ENCODE measurements around the gene KLHL3.

The KLHL3 gene

DNA sequence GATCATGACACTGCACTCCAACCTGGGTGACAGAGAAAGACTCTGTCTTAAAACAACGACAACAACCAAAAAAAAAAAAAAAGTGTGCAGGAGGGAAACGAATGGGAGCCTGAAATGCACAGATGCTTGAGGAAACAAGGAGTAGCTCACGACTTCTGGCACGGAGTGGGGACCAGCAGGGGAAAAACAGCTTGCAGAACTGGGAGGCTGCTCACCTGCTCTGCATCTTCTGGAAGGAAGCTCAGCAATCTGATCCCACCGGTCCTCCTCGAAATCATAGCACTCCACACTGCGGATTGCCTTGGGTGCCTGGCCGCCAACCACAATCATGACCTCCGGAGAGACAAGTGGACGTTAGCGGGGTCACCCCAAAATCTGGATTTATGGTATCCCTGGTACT, 96.2 kb downstream of the KLHL3 start:
- Histone ChIP-seq H3K27me3 (ENCODE audit: control insufficient read depth, low read length) (no peaks in the 10 kb centered on the region), H3K9me2 (replicated peaks; ENCODE audit: control insufficient read depth, low read length) (no peaks in the 10 kb centered on the region), H3K4me2 (ENCODE audit: low read length) (no peak overlapping the region), H3K79me2 (ENCODE audit: control insufficient read depth, low read length) (no peaks in the 10 kb centered on the region), H4K20me1 (ENCODE audit: control insufficient read depth, insufficient read depth, low read depth, low read length) (no peaks in the 10 kb centered on the region), H3K4me3 (ENCODE audit: low read length) (no peak overlapping the region), H3K4me1 (ENCODE audit: control insufficient read depth, low read length) (no peaks in the 10 kb centered on the region), H3F3A (ENCODE audit: control insufficient read depth, insufficient read depth) (no peaks in the 10 kb centered on the region), H3K36me3 (ENCODE audit: control insufficient read depth, low read length) (no peaks in the 10 kb centered on the region), H3K9me3 (ENCODE audit: control insufficient read depth, insufficient read depth, low read length) (peaks cover under 1% of the 10 kb centered on the region; the same call in 1 of the 2 replicates), H3K27ac (ENCODE audit: low read depth, low read length) (no peak overlapping the region)
- TF ChIP-seq EZH2phosphoT487 (IDR thresholded peaks at IDR 0.05; ENCODE audit: borderline replicate concordance, low read length): no peak
- TF ChIP-seq, protein P1, sequence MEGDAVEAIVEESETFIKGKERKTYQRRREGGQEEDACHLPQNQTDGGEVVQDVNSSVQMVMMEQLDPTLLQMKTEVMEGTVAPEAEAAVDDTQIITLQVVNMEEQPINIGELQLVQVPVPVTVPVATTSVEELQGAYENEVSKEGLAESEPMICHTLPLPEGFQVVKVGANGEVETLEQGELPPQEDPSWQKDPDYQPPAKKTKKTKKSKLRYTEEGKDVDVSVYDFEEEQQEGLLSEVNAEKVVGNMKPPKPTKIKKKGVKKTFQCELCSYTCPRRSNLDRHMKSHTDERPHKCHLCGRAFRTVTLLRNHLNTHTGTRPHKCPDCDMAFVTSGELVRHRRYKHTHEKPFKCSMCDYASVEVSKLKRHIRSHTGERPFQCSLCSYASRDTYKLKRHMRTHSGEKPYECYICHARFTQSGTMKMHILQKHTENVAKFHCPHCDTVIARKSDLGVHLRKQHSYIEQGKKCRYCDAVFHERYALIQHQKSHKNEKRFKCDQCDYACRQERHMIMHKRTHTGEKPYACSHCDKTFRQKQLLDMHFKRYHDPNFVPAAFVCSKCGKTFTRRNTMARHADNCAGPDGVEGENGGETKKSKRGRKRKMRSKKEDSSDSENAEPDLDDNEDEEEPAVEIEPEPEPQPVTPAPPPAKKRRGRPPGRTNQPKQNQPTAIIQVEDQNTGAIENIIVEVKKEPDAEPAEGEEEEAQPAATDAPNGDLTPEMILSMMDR (IDR thresholded peaks at IDR 0.05; ENCODE audit: low read depth, low read length, poor library complexity, severe bottlenecking): no peak

GRCh38 chr5:137638841-137639240, 97.0 kb downstream of the KLHL3 start:
- TF ChIP-seq, protein P1 (IDR thresholded peaks at IDR 0.05; ENCODE audit: low read depth, low read length, poor library complexity, severe bottlenecking): no peak
- no peak for TF ChIP-seq EZH2phosphoT487 (IDR thresholded peaks at IDR 0.05; ENCODE audit: borderline replicate concordance, low read length)
- no peak overlapping the region for H3K4me3 ChIP-seq (ENCODE audit: low read length)
- no peak overlapping the region for H3K27ac ChIP-seq (ENCODE audit: low read depth, low read length)
- H3K9me3 ChIP-seq (ENCODE audit: control insufficient read depth, insufficient read depth, low read length): no peaks in the 10 kb centered on the region
- no peaks in the 10 kb centered on the region for H3F3A ChIP-seq (ENCODE audit: control insufficient read depth, insufficient read depth)
- H3K79me2 ChIP-seq (ENCODE audit: control insufficient read depth, low read length): no peaks in the 10 kb centered on the region
- no peaks in the 10 kb centered on the region for H3K4me1 ChIP-seq (ENCODE audit: control insufficient read depth, low read length)
- H4K20me1 ChIP-seq (ENCODE audit: control insufficient read depth, insufficient read depth, low read depth, low read length): no peaks in the 10 kb centered on the region
- no peaks in the 10 kb centered on the region for H3K9me2 ChIP-seq (replicated peaks; ENCODE audit: control insufficient read depth, low read length)
- H3K27me3 ChIP-seq (ENCODE audit: control insufficient read depth, low read length): no peaks in the 10 kb centered on the region
- H3K36me3 ChIP-seq (ENCODE audit: control insufficient read depth, low read length): no peaks in the 10 kb centered on the region
- no peak overlapping the region for H3K4me2 ChIP-seq (ENCODE audit: low read length)

DNA sequence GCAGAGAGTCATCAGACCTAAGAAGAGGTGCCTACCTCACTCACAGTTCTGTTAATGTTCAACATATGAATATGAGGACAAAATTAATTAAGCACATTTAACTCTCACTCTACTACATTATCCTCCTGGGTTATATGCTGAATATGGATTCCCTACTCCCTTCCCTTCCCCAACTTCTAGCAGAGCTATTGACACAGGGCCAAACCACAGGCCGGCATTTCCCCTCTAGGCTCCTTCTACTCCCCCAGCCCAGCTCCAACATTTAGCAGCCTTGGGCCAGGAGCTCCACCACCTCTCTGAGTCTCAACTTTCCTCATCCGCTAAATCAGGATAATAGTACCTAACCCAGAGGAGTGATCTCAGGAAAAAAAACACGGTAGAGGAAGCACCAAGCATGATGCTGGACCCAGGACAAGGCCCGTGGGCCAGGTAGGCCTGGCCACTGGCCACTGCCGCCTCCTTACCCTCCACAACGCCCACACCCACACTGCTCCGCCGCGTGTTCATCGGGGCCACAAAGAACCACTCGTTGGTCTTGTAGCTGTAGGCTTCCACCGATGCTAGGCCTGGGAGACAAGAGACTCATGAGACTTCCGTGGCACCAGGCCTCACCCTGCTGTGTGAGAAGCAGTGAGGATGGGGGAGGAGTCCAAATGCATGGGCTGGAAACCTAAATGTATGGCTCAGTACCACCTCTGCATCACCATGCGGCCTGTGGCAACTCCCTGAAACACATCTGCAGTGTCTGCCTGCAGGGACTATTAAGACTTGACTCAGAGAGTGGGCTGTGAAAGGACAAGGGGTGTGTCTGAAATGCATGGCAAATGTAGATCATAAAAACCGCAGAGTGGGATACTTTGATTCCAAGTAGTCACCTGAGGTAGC, 98.8 kb downstream of the KLHL3 start:
- Histone ChIP-seq H3K36me3 (ENCODE audit: control insufficient read depth, low read length) (no peaks in the 10 kb centered on the region), H3K9me3 (ENCODE audit: control insufficient read depth, insufficient read depth, low read length) (no peaks in the 10 kb centered on the region), H4K20me1 (ENCODE audit: control insufficient read depth, insufficient read depth, low read depth, low read length) (no peaks in the 10 kb centered on the region), H3K4me1 (ENCODE audit: control insufficient read depth, low read length) (no peaks in the 10 kb centered on the region), H3K4me2 (ENCODE audit: low read length) (no peak overlapping the region), H3K27ac (ENCODE audit: low read depth, low read length) (no peak overlapping the region), H3F3A (ENCODE audit: control insufficient read depth, insufficient read depth) (no peaks in the 10 kb centered on the region), H3K79me2 (ENCODE audit: control insufficient read depth, low read length) (no peaks in the 10 kb centered on the region), H3K27me3 (ENCODE audit: control insufficient read depth, low read length) (no peaks in the 10 kb centered on the region), H3K4me3 (ENCODE audit: low read length) (no peak overlapping the region), H3K9me2 (replicated peaks; ENCODE audit: control insufficient read depth, low read length) (no peaks in the 10 kb centered on the region)
- no peak for TF ChIP-seq EZH2phosphoT487 (IDR thresholded peaks at IDR 0.05; ENCODE audit: borderline replicate concordance, low read length)
- TF ChIP-seq, protein P1 (IDR thresholded peaks at IDR 0.05; ENCODE audit: low read depth, low read length, poor library complexity, severe bottlenecking): no peak
